ENCODE measurements around the gene PVRIG.
A peak's percentile ranks its signal among the peaks of the same experiment; 100 is the strongest.
"Not testable (repeated sequence)": the region's sequence is repeated elsewhere in the genome, so short reads cannot be mapped to it uniquely, and the experiment has no call there.

PVRIG gene

DNA sequence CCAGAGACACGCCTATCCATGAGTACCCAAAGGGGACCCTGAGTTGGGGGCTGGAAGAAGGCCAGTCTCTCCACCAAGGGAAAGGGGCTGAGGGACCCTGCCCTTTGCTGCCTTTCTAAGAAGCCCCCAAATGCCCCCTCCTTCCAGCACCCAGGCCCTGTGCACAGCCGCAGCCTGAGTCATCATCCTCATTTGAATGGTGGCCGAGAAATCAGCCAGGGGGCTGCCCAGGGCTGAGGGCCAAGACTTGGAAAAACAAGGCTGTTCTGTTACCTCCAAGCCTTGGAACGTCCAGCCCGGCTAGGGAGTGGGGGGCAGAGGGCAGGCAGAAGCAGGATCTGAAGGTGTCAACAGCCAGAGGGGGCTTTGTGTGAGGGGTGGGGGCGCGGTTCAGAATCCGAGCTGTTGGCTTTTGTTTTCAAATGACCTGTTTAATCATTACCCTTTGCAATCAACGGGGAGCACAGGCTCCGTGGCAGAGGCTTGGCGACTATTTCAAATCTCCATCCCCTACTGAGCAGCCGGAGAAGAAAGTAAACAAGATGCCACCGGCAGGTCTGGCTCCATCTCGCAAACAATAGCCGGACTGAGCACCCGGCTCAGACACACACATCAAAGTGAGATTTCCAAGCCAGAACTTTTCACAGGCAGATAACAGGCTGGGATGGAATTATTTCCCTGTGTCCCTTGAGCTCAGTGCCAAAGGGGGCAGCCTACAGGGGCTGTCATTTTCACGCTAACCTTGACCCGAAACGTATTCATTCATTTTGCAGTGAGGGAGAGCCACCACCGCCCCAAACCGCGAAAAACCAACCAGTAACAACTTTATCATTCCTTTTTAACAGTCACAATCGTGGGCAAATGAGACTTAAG is 50.5 kb downstream of the PVRIG start:
- peak overlapping the region; percentile 51 for H3K4me3 ChIP-seq (ENCODE audit: low read depth, low read length)
- not testable (repeated sequence) for H3K4me1 ChIP-seq, H3K9me3 ChIP-seq, H3K27me3 ChIP-seq, H3K36me3 ChIP-seq
- DNase-seq, result peak; percentile 20
